DND-41 (cell line): Measurements from ENCODE around the gene CRACDL.

Source experiments
- CTCF ChIP-seq: IDR thresholded peaks from 2 replicates; pipeline ENCODE4 v1.5.1; 2012; ENCODE audit warnings: borderline replicate concordance, low read length, moderate library complexity, mild to moderate bottlenecking; ENCODE audit not compliant: poor library complexity, severe bottlenecking; ENCODE audit errors: extremely low read depth
- EZH2 ChIP-seq: IDR thresholded peaks from 3 replicates; pipeline ENCODE4 v1.6.1; 2012; ENCODE audit warnings: borderline replicate concordance, low read depth, mild to moderate bottlenecking, moderate library complexity, low read length, inconsistent platforms; ENCODE audit not compliant: severe bottlenecking

- TF ChIP-seq CTCF = no peak
- no peak for TF ChIP-seq EZH2
Measured at GRCh38 chr2:98744595-98744994, 191.4 kb downstream of the CRACDL start.
